ENCODE results near the gene TM4SF20.

DNA sequence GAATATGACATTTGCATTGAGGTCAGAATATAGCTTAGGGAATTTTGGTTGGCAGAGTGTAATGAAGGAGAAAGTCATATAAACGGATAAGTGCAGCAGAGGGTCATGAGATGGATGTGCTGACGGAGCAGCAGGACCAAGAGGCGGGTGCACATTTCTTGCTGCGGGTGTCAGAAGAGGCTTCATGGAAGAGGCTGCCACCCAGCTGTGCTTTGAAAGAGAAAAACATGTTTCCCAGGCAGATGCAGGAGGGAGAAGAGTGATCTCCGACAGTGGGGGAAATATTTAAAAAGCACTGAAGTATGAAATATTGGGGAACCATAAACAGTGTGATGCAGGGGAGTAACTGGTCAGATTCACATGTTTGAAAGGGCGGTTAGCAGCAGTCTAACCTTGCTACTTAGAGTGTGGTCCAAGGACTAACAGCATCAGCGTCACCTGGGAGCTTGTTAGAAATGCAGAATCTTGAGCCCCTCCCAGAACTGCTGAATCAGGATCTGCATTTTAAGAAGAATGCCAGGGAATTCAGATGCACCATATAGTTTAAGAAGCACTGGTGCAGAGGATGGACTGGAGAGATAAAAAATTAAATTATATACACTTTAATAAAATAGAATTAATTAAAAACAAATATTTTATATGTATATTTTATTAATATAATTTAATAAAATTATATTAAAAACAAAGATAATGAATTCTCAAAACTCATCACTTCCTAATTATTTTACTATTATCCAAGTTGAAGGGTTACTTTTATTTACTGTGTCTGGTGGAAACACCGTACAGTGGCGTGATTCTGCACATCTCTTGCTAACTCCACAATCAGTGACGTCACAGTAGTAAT, 44.8 kb upstream of the TM4SF20 start:
- TF ChIP-seq, protein P1, sequence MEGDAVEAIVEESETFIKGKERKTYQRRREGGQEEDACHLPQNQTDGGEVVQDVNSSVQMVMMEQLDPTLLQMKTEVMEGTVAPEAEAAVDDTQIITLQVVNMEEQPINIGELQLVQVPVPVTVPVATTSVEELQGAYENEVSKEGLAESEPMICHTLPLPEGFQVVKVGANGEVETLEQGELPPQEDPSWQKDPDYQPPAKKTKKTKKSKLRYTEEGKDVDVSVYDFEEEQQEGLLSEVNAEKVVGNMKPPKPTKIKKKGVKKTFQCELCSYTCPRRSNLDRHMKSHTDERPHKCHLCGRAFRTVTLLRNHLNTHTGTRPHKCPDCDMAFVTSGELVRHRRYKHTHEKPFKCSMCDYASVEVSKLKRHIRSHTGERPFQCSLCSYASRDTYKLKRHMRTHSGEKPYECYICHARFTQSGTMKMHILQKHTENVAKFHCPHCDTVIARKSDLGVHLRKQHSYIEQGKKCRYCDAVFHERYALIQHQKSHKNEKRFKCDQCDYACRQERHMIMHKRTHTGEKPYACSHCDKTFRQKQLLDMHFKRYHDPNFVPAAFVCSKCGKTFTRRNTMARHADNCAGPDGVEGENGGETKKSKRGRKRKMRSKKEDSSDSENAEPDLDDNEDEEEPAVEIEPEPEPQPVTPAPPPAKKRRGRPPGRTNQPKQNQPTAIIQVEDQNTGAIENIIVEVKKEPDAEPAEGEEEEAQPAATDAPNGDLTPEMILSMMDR (conservative IDR thresholded peaks at IDR 0.05; ENCODE audit: low read depth, low read length) = no peak
- no peak for TF ChIP-seq EZH2 (IDR thresholded peaks at IDR 0.05; ENCODE audit: borderline replicate concordance, low read depth, low read length, poor library complexity, severe bottlenecking)

Data from A673 (cell line).